Naive thymus-derived CD4-positive, alpha-beta T cell (primary cell): Measurements from ENCODE around the gene MRTFA. TPM values are rescaled to one million over a fixed set of nuclear protein-coding genes. Genes with fewer than 3 reads are reported as not detected.

Experiments used
- ATAC-seq: fragments of 150-1000 bp; cut with Tn5 transposase; 2 replicates; pipeline ENCODE4 v1.10.0; 2021; ENCODE audit warnings: mild to moderate bottlenecking, moderate library complexity
- CTCF ChIA-PET: fragments of 350-600 bp; sonication (Branson Sonifier 250); formaldehyde crosslinking; loops from one replicate; lab custom pipeline; 2021; ENCODE audit warnings: antibody characterized with exemption; lab: Charles Lee
- POLR2A ChIA-PET: fragments of 350-600 bp; sonication (Branson Sonifier 250); formaldehyde crosslinking; loops from one replicate; lab custom pipeline; 2021; ENCODE audit warnings: antibody characterized with exemption, inconsistent platforms; lab: Charles Lee
- DNase-seq, 9 donors: peaks; one replicate each; pipeline versions ENCODE4 v3.0.0 to v3.0.0-alpha.2; 2020 to 2022; ENCODE audit warnings: mixed read lengths in 1 of 9
- H3K27ac ChIP-seq: one replicate; pipeline ENCODE4 v1.7.0; 2013; ENCODE audit warnings: mild to moderate bottlenecking, low read depth, low read length, moderate library complexity
- H3K27me3 ChIP-seq, 2 donors: one replicate each; pipeline ENCODE4 v1.7.0; 2013; ENCODE audit warnings: low read length in 2 of 2, mild to moderate bottlenecking in 2 of 2, moderate library complexity in 2 of 2; ENCODE audit not compliant: control insufficient read depth in 2 of 2, insufficient read depth in 2 of 2
- H3K36me3 ChIP-seq, 3 experiments: 1 replicate in 2 of 3; 2 replicates in 1 of 3; pipeline ENCODE4 v1.7.0; 2013; ENCODE audit warnings: low read length in 3 of 3, mild to moderate bottlenecking in 3 of 3, moderate library complexity in 1 of 3; ENCODE audit not compliant: insufficient read depth in 3 of 3, control insufficient read depth in 2 of 3
- H3K4me1 ChIP-seq, 2 donors: one replicate each; pipeline ENCODE4 v1.7.0; 2013; ENCODE audit warnings: low read length in 2 of 2, mild to moderate bottlenecking in 2 of 2, moderate library complexity in 1 of 2; ENCODE audit not compliant: control insufficient read depth in 2 of 2, insufficient read depth in 2 of 2
- H3K4me3 ChIP-seq: 2 replicates; pipeline ENCODE4 v1.7.0; 2013; ENCODE audit warnings: mild to moderate bottlenecking, low read length
- H3K9me3 ChIP-seq, 3 experiments: 1 replicate in 2 of 3; 2 replicates in 1 of 3; pipeline ENCODE4 v1.7.0; 2013; ENCODE audit warnings: low read length in 3 of 3; ENCODE audit not compliant: control insufficient read depth in 2 of 3
- H3K27ac Mint-ChIP-seq, 9 donors: one replicate each; pipeline ENCODE4 v1.8.0; 2020 to 2022; ENCODE audit warnings: mixed read lengths in 9 of 9, mild to moderate bottlenecking in 8 of 9, moderate library complexity in 5 of 9, inconsistent platforms in 2 of 9
- H3K27me3 Mint-ChIP-seq, 5 donors: one replicate each; pipeline ENCODE4 v1.8.0; 2021 to 2022; ENCODE audit warnings: mixed read lengths in 5 of 5, mild to moderate bottlenecking in 1 of 5
- H3K36me3 Mint-ChIP-seq, 5 donors: one replicate each; pipeline ENCODE4 v1.8.0; 2020 to 2022; ENCODE audit warnings: mixed read lengths in 5 of 5, mild to moderate bottlenecking in 3 of 5, inconsistent platforms in 1 of 5
- H3K4me1 Mint-ChIP-seq, 7 donors: one replicate each; pipeline ENCODE4 v1.8.0; 2020 to 2022; ENCODE audit warnings: mixed read lengths in 7 of 7, mild to moderate bottlenecking in 3 of 7, inconsistent platforms in 1 of 7
- H3K4me3 Mint-ChIP-seq, 10 donors: one replicate each; pipeline ENCODE4 v1.8.0; 2020 to 2022; ENCODE audit warnings: mild to moderate bottlenecking in 10 of 10, mixed read lengths in 10 of 10, moderate library complexity in 6 of 10, inconsistent platforms in 2 of 10
- H3K9me3 Mint-ChIP-seq, 11 donors: one replicate each; pipeline ENCODE4 v1.8.0; 2020 to 2022; ENCODE audit warnings: mixed read lengths in 11 of 11, mild to moderate bottlenecking in 4 of 11, inconsistent platforms in 1 of 11, moderate library complexity in 1 of 11
- intact Hi-C, 2 donors: fragments of 100-400 bp; cut with micrococcal nuclease; formaldehyde crosslinking; loops; one replicate each; pipeline ENCODE4 v1.15.1; 2023
- polyA plus RNA-seq, 2 donors: library from polyadenylated mRNA; unstranded; fragments of 300-500 nt; fragmentation: Illumina TruSeq; gene quantifications; one replicate each; pipeline ENCODE4 v1.2.3, GENCODE V29; 2021
- total RNA-seq, 6 experiments: library from RNA in 5 of 6; stranded (reverse) in 5 of 6; gene quantifications; 1 replicate in 5 of 6; 2 replicates in 1 of 6; pipeline ENCODE4 v1.2.3 and lab custom pipeline; 2021 to 2026

MRTFA gene
- total and polyA plus RNA-seq, 7 experiments from 2014 or later, result 17.6 to 114 (median 81.5) TPM

DNA sequence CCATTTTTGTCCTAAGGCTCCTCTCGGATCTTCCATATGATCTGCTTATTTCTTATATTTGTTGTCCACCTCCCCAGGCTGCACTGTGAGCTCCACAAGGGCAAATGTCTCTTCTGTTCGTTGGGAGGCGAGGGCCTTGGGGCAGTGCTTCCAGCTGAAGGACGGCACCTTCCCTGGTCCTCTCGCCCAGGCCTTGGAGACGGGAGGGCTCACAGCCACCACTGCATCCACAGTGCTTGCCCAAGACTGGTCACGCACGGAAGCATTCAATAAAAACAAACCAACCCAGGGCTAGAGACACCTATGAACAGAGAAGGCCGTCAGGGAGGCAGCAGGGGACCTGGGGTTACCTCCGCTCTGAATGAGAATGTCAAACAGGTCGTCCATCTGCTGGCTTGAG, 219.9 kb downstream of the MRTFA start:
- Histone ChIP-seq H3K4me3 (no peak overlapping the region), H3K27me3 (no peaks in the 10 kb centered on the region), H3K27ac (peak overlapping the region; percentile 56), H3K4me1 (peaks cover 0 to 16% of the 10 kb centered on the region in 2 donors), H3K36me3 (peaks cover 0 to 84% (median 29%) of the 10 kb centered on the region in 3 experiments), H3K9me3 (no peaks in the 10 kb centered on the region)
- ChIA-PET CTCF (interaction anchor here (1.1 kb wide), 1 partner anchor 12 kb away, joined by 4 read pairs; no protein-coding TSS in a partner anchor), POLR2A (interaction anchor here (1.4 kb wide), 1 partner anchor 10 kb away, joined by 3 read pairs; no protein-coding TSS in a partner anchor)
- ATAC-seq (no peak), DNase-seq (no peak)
- Mint-ChIP-seq H3K27me3 (no peaks in the 10 kb centered on the region), H3K36me3 (peaks cover 6 to 53% (median 12%) of the 10 kb centered on the region in 5 donors), H3K4me1 (peaks cover 20 to 47% (median 37%) of the 10 kb centered on the region in 7 donors), H3K4me3 (peak overlapping the region in 6 of 10 donors; percentile 5 to 74 (median 63)), H3K9me3 (peaks cover 0 to 3% (median 0%) of the 10 kb centered on the region in 11 donors), H3K27ac (peak overlapping the region; percentile 82 to 96 (median 91))
- intact Hi-C loops, result no loop called here

DNA sequence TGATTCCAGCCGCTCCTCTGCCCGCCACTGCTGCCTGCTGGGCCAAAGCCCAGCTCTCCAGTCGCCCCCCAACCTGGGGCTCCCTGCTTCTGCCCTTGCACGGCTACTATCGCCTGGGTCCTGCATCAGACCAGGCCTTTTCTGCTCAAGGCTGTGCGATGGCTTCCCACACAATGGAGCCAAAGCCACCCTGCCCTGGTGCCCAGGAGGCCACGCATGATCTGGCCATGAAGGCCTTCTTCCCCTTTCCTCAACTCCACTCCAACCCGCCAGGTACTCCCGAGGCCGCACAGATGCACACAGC, 220.3 kb downstream of the MRTFA start:
- ChIA-PET CTCF (interaction anchor here (1.1 to 1.4 kb wide), 2 partner anchors 11 to 21 kb away, joined by 4 to 6 read pairs; no protein-coding TSS in a partner anchor), POLR2A (interaction anchor here (0.8 to 1.4 kb wide), 2 partner anchors 11 to 47 kb away, joined by 3 read pairs; no protein-coding TSS in a partner anchor)
- H3K9me3 ChIP-seq, result no peaks in the 10 kb centered on the region
- Mint-ChIP-seq H3K4me1 (peaks cover 19 to 44% (median 36%) of the 10 kb centered on the region in 7 donors), H3K27me3 (no peaks in the 10 kb centered on the region), H3K27ac (peak overlapping the region; percentile 82 to 96 (median 92)), H3K4me3 (peak overlapping the region in 7 of 10 donors; percentile 42 to 68 (median 48)), H3K9me3 (peaks cover 0 to 3% (median 0%) of the 10 kb centered on the region in 11 donors), H3K36me3 (peaks cover 3 to 53% (median 9%) of the 10 kb centered on the region in 5 donors)
- no peak for DNase-seq
- no peak for ATAC-seq
- no peaks in the 10 kb centered on the region for H3K27me3 ChIP-seq
- H3K4me3 ChIP-seq, result no peak overlapping the region
- H3K36me3 ChIP-seq, result peaks cover 0 to 84% (median 29%) of the 10 kb centered on the region in 3 experiments
- intact Hi-C loops, result no loop called here
- H3K4me1 ChIP-seq, result peaks cover 0 to 16% of the 10 kb centered on the region in 2 donors
- H3K27ac ChIP-seq, result peak overlapping the region; percentile 56

DNA sequence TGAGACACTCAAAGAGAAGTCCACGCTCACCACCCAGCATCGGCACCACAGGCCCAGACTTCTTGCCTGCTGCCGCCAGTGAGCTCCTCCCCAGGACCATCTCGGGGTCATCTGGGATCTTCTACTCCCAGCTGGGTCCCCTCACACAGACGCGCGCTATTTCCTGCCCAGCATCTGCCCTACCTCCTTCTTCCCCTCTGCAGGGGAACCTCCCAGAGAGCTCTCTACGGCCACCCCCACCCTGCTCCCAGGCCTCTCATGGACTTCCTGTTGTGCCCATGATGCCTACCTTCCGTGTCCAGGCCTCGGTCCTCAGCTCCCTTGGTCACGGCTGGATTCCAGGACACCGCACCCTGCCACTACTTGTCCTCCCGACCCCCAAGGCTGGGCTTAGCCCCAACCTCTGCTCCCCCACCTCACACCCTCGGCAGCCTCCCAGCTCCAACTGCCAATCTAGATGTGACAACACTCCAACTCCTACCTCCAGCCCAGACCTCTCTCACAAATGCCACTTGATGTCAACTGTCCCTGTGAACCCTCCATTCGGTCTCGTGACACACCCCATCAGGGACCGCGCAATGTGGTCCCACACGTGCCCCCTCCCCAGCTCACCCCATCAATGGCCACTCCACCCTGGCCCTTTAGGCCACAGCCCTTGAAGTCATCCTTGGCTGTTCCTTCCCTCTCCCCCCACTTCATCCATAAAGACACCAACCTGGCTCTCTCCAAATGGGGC, 220.8 kb downstream of the MRTFA start:
- Mint-ChIP-seq H3K4me1 (peaks cover 19 to 44% (median 36%) of the 10 kb centered on the region in 7 donors), H3K4me3 (peak overlapping the region in 8 of 10 donors; percentile 16 to 69 (median 54)), H3K27ac (peak overlapping the region; percentile 88 to 96 (median 93)), H3K36me3 (peaks cover 3 to 50% (median 9%) of the 10 kb centered on the region in 5 donors), H3K9me3 (peaks cover 0 to 3% (median 0%) of the 10 kb centered on the region in 11 donors), H3K27me3 (no peaks in the 10 kb centered on the region)
- Histone ChIP-seq H3K27ac (peak overlapping the region; percentile 56), H3K9me3 (no peaks in the 10 kb centered on the region), H3K36me3 (peaks cover 0 to 84% (median 29%) of the 10 kb centered on the region in 3 experiments), H3K27me3 (no peaks in the 10 kb centered on the region), H3K4me1 (peaks cover 0 to 16% of the 10 kb centered on the region in 2 donors), H3K4me3 (no peak overlapping the region)
- DNase-seq (peak in 1 of 9 donors; percentile 19), ATAC-seq (peak; percentile 70)
- intact Hi-C loops, result loop anchor here in 1 of 2 donors (2.0 kb wide), 1 partner anchor 15 kb away; no protein-coding TSS in a partner anchor
- ChIA-PET POLR2A (interaction anchor here (0.6 to 1.4 kb wide), 6 partner anchors 11 to 76 kb away, joined by 3 to 4 read pairs (median 3); no protein-coding TSS in a partner anchor), CTCF (interaction anchor here (0.6 to 1.4 kb wide), 5 partner anchors 11 to 640 kb away, joined by 3 to 6 read pairs (median 4); no protein-coding TSS in a partner anchor)

GRCh38 chr22:40414838-40415505, 221.5 kb downstream of the MRTFA start:
- H3K36me3 ChIP-seq, result peaks cover 0 to 84% (median 23%) of the 10 kb centered on the region in 3 experiments
- Mint-ChIP-seq H3K9me3 (peaks cover 0 to 3% (median 0%) of the 10 kb centered on the region in 11 donors), H3K4me3 (peak overlapping the region in 6 of 10 donors; percentile 39 to 69 (median 54)), H3K4me1 (peaks cover 19 to 44% (median 36%) of the 10 kb centered on the region in 7 donors), H3K27ac (peak overlapping the region; percentile 88 to 96 (median 93)), H3K36me3 (peaks cover 3 to 50% (median 9%) of the 10 kb centered on the region in 5 donors), H3K27me3 (no peaks in the 10 kb centered on the region)
- DNase-seq (no peak), ATAC-seq (no peak)
- H3K27ac ChIP-seq, result peak overlapping the region; percentile 56
- H3K27me3 ChIP-seq, result no peaks in the 10 kb centered on the region
- H3K4me3 ChIP-seq, result no peak overlapping the region
- ChIA-PET CTCF (interaction anchor here (0.6 to 1.4 kb wide), 4 partner anchors 22 to 640 kb away, joined by 3 to 6 read pairs (median 4); no protein-coding TSS in a partner anchor), POLR2A (interaction anchor here (0.6 to 1.0 kb wide), 5 partner anchors 16 to 75 kb away, joined by 3 to 4 read pairs (median 3); no protein-coding TSS in a partner anchor)
- intact Hi-C loops, result loop anchor here in 1 of 2 donors (2.0 kb wide), 1 partner anchor 14 kb away; no protein-coding TSS in a partner anchor
- H3K9me3 ChIP-seq, result no peaks in the 10 kb centered on the region
- H3K4me1 ChIP-seq, result peaks cover 0 to 16% of the 10 kb centered on the region in 2 donors

DNA sequence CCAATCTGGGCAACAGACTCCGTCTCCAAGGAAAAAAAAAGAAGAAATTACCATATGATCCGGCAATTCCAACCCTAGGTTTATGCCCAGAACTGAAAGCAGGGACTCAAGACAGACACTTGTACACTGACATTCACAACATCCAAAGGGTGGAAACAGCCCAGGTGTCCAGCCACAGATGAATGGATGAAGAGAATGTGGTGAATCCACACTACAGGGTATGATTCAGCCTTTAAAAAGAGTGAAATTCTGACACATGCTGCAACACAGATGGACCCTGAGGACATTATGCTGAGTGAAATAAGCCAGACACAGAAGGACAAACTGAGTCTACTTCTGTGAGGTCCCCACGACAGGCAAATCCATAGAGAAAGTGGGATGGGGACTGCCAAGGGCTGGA, 222.2 kb downstream of the MRTFA start:
- H3K27ac Mint-ChIP-seq, result peak overlapping the region; percentile 41 to 96 (median 91)
- H3K36me3 ChIP-seq, result peaks cover 0 to 84% (median 17%) of the 10 kb centered on the region in 3 experiments
- H3K27me3 Mint-ChIP-seq, result no peaks in the 10 kb centered on the region
- peak overlapping the region in 3 of 10 donors; percentile 9 to 60 (median 59) for H3K4me3 Mint-ChIP-seq
- peak overlapping the region; percentile 56 for H3K27ac ChIP-seq
- H3K36me3 Mint-ChIP-seq, result peaks cover 3 to 44% (median 9%) of the 10 kb centered on the region in 5 donors
- H3K9me3 ChIP-seq, result no peaks in the 10 kb centered on the region
- peaks cover 19 to 40% (median 36%) of the 10 kb centered on the region in 7 donors for H3K4me1 Mint-ChIP-seq
- H3K4me3 ChIP-seq, result no peak overlapping the region
- intact Hi-C loops, result loop anchor here in 1 of 2 donors (2.0 kb wide), 1 partner anchor 14 kb away; no protein-coding TSS in a partner anchor
- peaks cover 0 to 16% of the 10 kb centered on the region in 2 donors for H3K4me1 ChIP-seq
- H3K9me3 Mint-ChIP-seq, result peaks cover 0 to 3% (median 0%) of the 10 kb centered on the region in 11 donors
- H3K27me3 ChIP-seq, result no peaks in the 10 kb centered on the region
- ChIA-PET POLR2A (no interaction called here), CTCF (no interaction called here)
- no peak for ATAC-seq
- no peak for DNase-seq

DNA sequence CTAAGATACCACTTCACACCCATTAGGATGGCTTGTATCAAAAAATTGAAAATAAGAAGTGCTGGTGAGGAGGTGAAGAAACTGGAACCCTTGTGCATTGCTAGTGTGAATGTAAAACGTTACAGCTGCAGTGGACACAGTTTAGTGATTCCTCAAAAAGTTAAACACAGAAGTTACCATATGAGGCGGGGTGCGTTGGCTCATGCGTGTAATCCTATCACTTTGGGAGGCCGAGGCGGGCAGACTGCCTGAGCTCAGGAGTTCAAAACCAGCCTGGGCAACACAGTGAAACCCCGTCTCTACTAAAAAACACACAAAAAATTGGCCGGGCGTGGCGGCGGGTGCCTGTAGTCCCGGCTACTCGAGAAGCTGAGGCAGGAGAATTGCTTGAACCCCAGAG, 222.6 kb downstream of the MRTFA start:
- Histone ChIP-seq H3K36me3 (peaks cover 0 to 84% (median 12%) of the 10 kb centered on the region in 3 experiments), H3K27me3 (no peaks in the 10 kb centered on the region), H3K4me1 (peaks cover 0 to 16% of the 10 kb centered on the region in 2 donors), H3K4me3 (no peak overlapping the region), H3K9me3 (no peaks in the 10 kb centered on the region), H3K27ac (no peak overlapping the region)
- H3K27ac Mint-ChIP-seq, result peak overlapping the region in 7 of 9 donors; percentile 20 to 96 (median 91)
- POLR2A ChIA-PET, result no interaction called here
- no peaks in the 10 kb centered on the region for H3K27me3 Mint-ChIP-seq
- peaks cover 3 to 42% (median 9%) of the 10 kb centered on the region in 5 donors for H3K36me3 Mint-ChIP-seq
- peaks cover 19 to 40% (median 36%) of the 10 kb centered on the region in 7 donors for H3K4me1 Mint-ChIP-seq
- CTCF ChIA-PET, result no interaction called here
- peaks cover 0 to 3% (median 0%) of the 10 kb centered on the region in 11 donors for H3K9me3 Mint-ChIP-seq
- no peak overlapping the region for H3K4me3 Mint-ChIP-seq
- ATAC-seq (no peak), DNase-seq (no peak)
- intact Hi-C loops, result loop anchor here in 1 of 2 donors (2.0 kb wide), 1 partner anchor 13 kb away; no protein-coding TSS in a partner anchor
